ENCODE measurements around the gene SUSD1.

SUSD1 gene

DNA sequence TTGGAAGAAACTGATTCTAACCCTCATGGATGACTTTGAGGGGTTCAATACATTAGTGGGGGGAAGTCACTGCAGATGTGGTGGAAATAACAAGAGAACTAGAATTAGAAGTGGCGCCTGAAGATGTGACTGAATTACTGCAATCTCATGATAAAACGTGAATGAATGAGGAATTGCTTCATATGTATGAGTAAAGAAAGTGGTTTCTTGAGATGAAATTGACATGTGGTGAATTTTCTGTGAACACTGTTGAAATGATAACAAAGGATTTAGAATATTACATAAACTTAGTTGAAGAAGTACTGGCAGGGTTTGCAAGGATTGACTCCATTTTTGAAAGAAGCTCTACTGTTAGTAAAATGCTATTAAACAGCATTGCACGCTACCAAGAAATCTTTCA is 165.4 kb downstream of the SUSD1 start:
- FAIRE-seq = no peak

DNA sequence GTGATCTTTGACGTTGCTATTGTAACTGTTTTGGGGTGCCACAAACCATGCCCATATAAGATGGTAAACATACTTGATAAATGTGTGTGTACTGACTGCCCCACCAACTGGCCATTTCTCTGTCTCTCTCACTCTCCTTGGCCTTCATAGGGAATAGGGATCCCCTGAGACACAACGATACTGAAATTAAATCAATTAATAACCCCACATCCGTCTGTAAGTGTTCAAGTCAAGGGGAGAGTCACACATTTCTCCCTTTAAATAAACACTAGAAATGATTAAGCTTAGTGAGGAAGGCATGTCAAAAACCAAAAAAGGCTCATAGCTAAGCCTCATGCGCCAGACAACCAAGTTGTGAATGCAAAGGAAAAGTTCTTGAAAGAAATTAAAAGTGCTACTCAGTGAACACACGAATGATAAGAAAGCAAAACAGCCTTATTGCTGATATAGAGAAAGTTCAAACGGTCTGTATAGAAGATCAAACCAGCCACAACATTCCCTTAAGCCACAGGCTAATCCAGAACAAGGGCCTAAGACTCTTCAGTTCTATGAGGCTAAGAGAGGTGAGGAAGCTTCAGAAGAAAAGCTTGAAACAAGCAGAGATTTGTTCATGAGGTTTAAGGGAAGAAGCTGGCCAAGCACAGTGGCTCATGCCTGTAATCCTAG is 167.4 kb downstream of the SUSD1 start:
- FAIRE-seq = no peak

DNA sequence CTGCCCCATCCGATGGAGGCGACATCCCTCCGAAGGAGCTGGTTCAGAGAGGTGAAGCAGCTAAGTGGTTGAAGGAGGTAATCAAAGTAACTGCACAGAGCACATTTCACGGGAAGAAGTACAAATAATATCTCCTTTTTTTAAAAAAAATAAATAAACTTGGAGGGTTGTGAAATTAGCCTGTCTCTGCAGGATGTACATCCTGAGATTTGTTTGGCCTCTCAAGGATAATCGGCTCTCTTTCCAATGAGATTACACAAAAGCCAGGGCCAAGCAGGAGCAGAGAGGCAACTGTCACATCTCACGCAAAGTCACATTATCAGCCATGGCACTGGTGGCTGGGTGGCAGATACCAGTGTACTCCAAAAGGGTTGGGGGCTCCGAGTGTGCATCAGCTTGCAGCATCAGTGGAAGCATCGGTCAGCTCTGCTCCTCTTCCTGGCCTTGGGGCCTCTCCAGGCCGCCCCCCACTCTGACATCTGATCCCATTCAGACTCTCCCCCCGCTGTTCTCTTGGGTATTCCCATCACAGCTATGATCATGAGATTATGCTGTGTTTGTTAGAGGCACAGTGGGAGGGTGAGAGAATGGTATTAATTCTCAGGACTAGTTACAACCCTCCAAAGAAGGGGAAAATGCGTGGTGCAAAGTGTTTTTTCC is 168.6 kb downstream of the SUSD1 start:
- no peak for FAIRE-seq

DNA sequence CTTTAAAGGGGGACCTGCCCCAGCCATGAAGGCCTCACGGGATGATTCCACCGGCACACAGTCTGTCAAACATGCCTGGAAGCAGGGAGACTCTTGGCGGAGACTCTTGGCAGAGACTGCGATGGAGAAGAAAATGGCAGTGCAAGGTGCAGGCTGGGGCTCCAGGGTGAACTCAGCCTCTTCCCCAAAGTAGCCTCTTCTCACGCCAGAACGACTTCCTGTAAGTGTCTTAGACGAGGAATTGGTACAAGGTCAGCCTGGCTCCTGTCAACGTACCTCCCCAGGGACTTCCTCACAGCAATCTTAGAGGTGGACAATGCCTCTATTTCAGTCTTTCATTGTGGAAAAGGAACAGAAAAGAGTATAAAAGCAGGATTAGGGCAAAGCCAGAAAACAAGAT is 169.2 kb downstream of the SUSD1 start:
- no peak for FAIRE-seq

DNA sequence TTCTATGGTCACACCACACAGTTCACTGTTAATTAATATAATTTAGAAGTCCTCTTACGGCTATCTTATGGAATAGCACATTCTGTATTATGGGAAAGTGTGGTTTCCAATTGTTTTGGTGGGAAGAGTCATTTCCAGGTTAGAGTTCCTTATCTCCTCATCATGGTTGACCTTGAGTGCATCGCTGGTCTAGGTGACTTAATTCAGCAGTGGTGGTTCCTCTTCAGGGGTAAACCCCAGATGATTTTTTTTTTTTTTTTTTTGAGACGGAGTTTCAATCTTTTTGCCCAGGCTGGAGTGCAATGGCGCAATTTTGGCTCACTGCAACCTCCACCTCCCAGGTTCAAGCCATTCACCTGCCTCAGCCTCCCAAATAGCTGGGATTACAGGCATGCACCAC is 171.6 kb downstream of the SUSD1 start:
- FAIRE-seq = no peak

DNA sequence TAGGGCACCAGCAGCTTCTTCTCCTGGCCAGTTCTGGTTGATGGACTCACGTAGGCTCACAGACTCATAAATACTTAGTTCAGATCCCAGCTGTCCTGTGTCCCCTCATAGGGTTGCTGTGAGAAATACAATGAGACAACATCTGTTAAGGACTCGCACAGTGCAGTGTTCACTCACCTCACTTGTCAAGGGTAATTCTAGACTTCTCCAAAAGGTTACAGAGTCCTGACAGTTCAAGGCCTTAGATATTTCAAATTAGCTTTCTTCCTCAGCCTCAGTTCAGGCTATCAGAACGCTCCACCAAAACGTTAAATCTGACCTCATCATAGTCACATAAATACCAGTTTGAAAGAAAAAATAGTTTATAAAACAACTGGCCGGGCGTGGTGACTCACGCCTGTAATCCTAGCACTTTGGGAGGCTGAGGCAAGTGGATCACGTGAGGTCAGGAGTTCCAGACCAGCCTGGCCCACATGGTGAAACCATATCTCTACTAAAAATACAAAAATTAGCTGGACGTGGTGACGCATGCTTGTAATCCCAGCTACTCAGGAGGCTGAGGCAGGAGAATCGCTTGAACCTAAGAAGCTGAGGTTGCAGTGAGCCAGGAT is 172.1 kb downstream of the SUSD1 start:
- no peak for FAIRE-seq

DNA sequence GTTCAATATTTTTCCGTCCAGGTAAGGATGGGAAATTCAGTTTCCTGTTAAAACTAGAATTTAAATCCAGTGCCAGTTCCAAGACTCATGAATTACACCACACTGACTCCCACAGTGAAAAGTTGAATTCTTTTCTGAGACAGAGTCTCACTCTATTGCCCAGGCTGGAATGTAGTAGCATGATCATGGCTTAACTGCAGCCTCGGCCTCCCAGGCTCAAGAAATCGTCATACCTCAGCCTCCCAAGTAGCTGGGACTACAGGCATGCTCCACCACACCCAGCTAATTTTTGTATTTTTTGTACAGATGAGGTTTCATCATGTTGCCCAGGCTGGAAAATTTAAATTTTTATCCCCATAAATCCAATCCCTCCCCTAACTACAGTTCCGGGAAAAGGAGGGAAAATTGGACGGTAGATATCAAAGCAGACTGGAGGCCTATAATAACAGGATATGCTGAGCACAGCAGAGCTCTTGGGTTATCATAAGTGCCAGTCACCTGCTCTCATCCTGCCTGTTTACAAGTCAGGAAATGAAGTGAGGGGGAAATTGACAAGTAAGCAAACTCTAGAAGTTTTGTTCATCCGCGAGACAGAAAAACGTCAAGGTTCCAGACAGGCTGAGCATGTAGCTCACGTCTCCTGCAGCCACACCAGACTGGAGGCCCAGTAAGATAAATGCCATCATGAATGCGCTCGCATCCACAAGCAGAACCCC is 172.8 kb downstream of the SUSD1 start:
- FAIRE-seq = no peak

DNA sequence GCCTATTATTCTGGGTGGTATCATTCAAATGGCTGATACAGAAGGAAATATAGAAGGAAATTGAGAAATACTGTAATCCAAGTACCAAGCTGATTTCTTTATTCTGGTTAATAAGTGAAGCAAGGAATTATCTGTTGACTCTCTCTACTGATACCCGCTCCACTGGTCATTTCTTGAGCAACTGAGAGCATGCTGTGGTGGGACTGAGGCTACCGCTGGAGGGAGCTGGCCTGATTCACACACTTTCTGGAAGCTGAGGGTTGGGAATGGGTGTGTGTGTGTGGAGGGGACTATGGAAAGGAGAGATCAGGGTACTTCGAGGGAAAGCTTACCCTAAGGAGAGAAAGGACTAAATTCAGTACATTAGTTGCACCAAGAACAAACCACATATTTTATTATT is 174.4 kb downstream of the SUSD1 start:
- no peak for FAIRE-seq

DNA sequence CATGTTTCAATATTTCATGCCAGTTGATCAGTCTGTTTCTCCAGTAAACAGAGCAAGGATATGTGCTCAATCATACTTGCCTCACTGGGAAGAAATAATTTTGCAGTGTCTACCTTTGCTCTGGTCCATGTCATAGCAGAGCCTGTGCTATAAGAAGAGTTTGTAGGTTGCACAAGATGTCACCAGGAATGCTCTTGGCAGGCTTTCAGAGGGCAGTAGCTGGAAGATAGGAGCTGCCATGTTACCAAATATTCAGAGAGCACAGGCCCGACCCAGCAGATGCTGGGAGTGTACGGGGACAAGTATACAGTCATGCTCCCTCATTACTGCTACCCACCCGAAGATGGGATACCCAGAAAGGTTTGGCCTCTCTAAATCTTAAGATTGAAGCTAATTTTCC is 175.8 kb downstream of the SUSD1 start:
- FAIRE-seq = no peak

DNA sequence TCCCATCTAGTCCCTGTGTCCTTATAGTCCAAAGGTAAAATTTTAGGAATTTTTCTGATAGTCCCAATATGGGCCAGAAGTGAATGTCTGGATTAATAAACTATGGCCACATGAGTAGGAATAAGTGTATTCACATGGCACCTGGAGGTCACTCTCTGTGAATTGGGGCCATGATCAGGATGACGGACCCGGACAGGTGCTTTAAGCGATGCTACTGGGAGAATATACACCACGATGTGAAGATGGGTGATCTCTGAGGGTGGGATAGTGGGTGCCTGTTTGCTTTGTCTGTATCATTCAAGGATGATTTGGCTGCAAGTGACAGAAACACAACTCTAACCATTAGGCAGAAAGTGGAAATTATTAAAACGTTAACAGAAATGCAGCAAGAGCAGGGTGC is 177.3 kb downstream of the SUSD1 start:
- FAIRE-seq = no peak

DNA sequence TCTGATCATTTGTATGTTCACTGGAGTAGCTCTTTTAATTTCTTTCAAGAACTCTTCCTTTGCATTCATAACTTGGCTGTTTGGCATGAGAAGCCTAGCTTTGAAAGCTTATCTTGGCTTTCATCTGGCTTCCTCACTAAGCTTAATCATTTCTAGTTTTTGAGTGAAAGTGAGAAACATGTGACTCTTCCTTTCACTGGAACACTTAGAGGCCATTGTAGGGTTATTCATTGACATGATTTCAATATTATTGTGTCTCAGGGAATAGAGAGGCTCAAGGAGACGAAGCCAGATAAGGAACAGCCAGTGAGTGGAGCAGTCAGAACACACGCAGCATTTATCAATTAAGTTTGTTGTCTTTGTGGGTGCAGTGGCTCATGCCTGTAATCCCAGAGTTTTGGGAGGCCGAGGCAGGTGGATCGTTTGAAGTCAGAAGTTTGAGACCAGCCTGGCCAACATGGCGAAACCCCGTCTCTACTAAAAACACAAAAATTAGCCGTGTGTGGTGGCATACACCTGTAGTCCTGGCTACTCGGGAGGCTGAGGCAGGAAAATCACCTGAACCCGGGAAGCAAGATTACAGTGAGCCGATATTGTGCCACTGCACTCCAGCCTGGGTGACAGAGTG is 180.2 kb downstream of the SUSD1 start:
- no peak for FAIRE-seq

DNA sequence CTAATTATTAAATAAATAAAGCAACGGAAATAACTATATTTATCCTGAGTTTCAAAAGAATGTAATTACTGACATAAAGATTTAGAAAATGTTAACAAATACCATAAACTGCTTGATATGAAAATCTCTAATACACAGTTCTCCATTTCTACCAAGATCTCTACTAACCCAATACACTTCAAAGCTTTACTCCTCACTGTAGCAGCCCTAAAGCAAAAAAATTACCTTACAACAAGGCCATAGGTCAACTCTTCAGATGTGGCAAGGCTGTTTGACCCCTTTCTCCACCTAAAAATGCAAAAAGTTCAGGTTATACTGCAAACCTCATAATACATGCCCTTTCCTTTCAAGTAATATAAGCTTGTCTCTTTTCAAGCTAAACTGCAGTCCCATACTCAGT is 181.8 kb downstream of the SUSD1 start:
- FAIRE-seq = no peak

DNA sequence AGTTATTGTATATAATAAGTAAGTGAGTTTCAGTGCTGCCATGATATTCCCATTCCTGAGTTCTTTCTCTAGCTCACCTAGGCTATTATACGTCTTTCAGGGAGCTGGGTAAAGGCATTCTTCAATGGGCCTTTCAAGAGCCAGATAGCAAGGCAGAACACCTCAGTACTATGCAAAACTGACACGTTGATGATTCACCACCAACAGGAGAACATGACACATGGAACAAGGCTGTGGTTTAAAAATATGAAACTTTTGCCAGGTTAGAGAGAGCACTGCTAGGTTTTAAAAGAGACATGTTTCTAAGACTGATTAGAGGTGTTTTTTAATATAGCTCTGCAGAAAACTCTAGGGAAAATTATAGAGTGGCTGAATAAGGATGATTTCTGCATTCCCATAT is 182.6 kb downstream of the SUSD1 start:
- no peak for FAIRE-seq

DNA sequence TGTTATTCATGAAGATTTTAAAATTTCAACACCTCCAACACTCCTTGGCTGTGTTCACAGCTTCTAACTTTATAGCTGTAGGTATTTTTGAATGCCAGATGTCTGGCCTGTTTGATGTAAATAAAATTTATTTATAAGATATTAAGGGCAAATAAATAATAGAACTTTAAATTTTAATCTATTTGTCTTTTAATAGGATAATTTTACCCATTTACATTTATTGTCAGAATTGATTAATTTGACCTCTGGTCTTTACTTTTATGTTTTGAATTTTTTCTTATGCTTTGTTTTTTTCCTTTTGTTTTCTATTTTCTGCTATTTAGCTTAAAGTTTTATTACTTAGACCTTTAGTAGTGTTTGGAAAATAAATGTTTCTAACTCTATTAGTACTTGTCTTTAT is 183.9 kb downstream of the SUSD1 start:
- peak; percentile 91 for FAIRE-seq

All from G401.6 (cell line).